Activated T-cell treated with anti-CD3 and anti-CD28 coated beads, Interleukin-2, amount 50 U/mL, for 4 hours (primary cell): ENCODE results near the gene LAMA2. TPM values are rescaled to one million over a fixed set of nuclear protein-coding genes. Genes with fewer than 3 reads are reported as not detected.

Experiments used
- ATAC-seq, 2 donors: fragments of 200-7000 bp; cut with Tn5 transposase; one replicate each; pipeline ENCODE4 v1.10.0; 2021
- DNase-seq: peaks from one replicate; pipeline ENCODE4 v3.0.0-alpha.2; 2020
- H3K27me3 Mint-ChIP-seq: one replicate; pipeline ENCODE4 v1.8.0; 2021; ENCODE audit warnings: low read depth, mixed read lengths
- H3K36me3 Mint-ChIP-seq: one replicate; pipeline ENCODE4 v1.8.0; 2022; ENCODE audit warnings: mixed read lengths; ENCODE audit not compliant: insufficient read depth
- H3K4me1 Mint-ChIP-seq: one replicate; pipeline ENCODE4 v1.8.0; 2021; ENCODE audit warnings: low read depth, mixed read lengths
- H3K4me3 Mint-ChIP-seq: one replicate; pipeline ENCODE4 v1.8.0; 2021; ENCODE audit warnings: mild to moderate bottlenecking, moderate library complexity, mixed read lengths
- H3K9me3 Mint-ChIP-seq: one replicate; pipeline ENCODE4 v1.8.0; 2021; ENCODE audit warnings: mixed read lengths
- total RNA-seq, 3 donors: library from RNA; stranded (reverse); gene quantifications; one replicate each; pipeline ENCODE4 v1.2.1, GENCODE V29; 2021

Gene LAMA2
- total RNA-seq, 3 donors from 2014 or later: 2.1 to 4.7 (median 3.8) TPM

- no peaks in the 10 kb centered on the region for H3K9me3 Mint-ChIP-seq
- H3K4me3 Mint-ChIP-seq: no peak overlapping the region
- H3K36me3 Mint-ChIP-seq: no peaks in the 10 kb centered on the region
- DNase-seq (no peak), ATAC-seq (no peak)
- H3K4me1 Mint-ChIP-seq: no peaks in the 10 kb centered on the region
- peaks cover 2% of the 10 kb centered on the region for H3K27me3 Mint-ChIP-seq
Measured at GRCh38 chr6:129346964-129347363, 464.0 kb downstream of the LAMA2 start.

GRCh38 chr6:129350278-129350677 is 467.3 kb downstream of the LAMA2 start:
- DNase-seq (no peak), ATAC-seq (no peak)
- no peaks in the 10 kb centered on the region for H3K27me3 Mint-ChIP-seq
- H3K36me3 Mint-ChIP-seq: no peaks in the 10 kb centered on the region
- H3K4me1 Mint-ChIP-seq: no peaks in the 10 kb centered on the region
- H3K9me3 Mint-ChIP-seq: no peaks in the 10 kb centered on the region
- no peak overlapping the region for H3K4me3 Mint-ChIP-seq

GRCh38 chr6:129351807-129352206 is 468.9 kb downstream of the LAMA2 start:
- no peak for ATAC-seq
- Mint-ChIP-seq H3K27me3 (no peaks in the 10 kb centered on the region), H3K9me3 (no peaks in the 10 kb centered on the region), H3K36me3 (no peaks in the 10 kb centered on the region), H3K4me1 (no peaks in the 10 kb centered on the region), H3K4me3 (no peak overlapping the region)
- DNase-seq: no peak

GRCh38 chr6:129353067-129353466 is 470.1 kb downstream of the LAMA2 start:
- Mint-ChIP-seq H3K27me3 (no peaks in the 10 kb centered on the region), H3K4me1 (no peaks in the 10 kb centered on the region), H3K9me3 (no peaks in the 10 kb centered on the region), H3K4me3 (no peak overlapping the region), H3K36me3 (no peaks in the 10 kb centered on the region)
- no peak for DNase-seq
- no peak for ATAC-seq

- Mint-ChIP-seq H3K36me3 (no peaks in the 10 kb centered on the region), H3K4me1 (no peaks in the 10 kb centered on the region), H3K4me3 (no peak overlapping the region), H3K9me3 (no peaks in the 10 kb centered on the region), H3K27me3 (peaks cover 5% of the 10 kb centered on the region)
- ATAC-seq (no peak), DNase-seq (no peak)
Measured at GRCh38 chr6:129356129-129356528, 473.2 kb downstream of the LAMA2 start.

- Mint-ChIP-seq H3K9me3 (no peaks in the 10 kb centered on the region), H3K36me3 (no peaks in the 10 kb centered on the region), H3K4me1 (peaks cover 1% of the 10 kb centered on the region), H3K4me3 (no peak overlapping the region), H3K27me3 (peaks cover 5% of the 10 kb centered on the region)
- DNase-seq (no peak), ATAC-seq (no peak)
Measured at GRCh38 chr6:129359811-129360681, 477.1 kb downstream of the LAMA2 start.

- Mint-ChIP-seq H3K4me1 (peaks cover 1% of the 10 kb centered on the region), H3K27me3 (peaks cover 5% of the 10 kb centered on the region), H3K9me3 (no peaks in the 10 kb centered on the region), H3K36me3 (no peaks in the 10 kb centered on the region), H3K4me3 (no peak overlapping the region)
- DNase-seq (no peak), ATAC-seq (no peak)
Measured at GRCh38 chr6:129360682-129360955, 477.7 kb downstream of the LAMA2 start.

- H3K9me3 Mint-ChIP-seq: no peaks in the 10 kb centered on the region
- peaks cover 6% of the 10 kb centered on the region for H3K4me1 Mint-ChIP-seq
- ATAC-seq (no peak), DNase-seq (no peak)
- H3K4me3 Mint-ChIP-seq: no peak overlapping the region
- H3K27me3 Mint-ChIP-seq: peaks cover 5% of the 10 kb centered on the region
- H3K36me3 Mint-ChIP-seq: no peaks in the 10 kb centered on the region
Measured at GRCh38 chr6:129364037-129364436, 481.1 kb downstream of the LAMA2 start.

- Mint-ChIP-seq H3K36me3 (no peaks in the 10 kb centered on the region), H3K27me3 (peaks cover 5% of the 10 kb centered on the region), H3K9me3 (no peaks in the 10 kb centered on the region), H3K4me3 (no peak overlapping the region), H3K4me1 (peaks cover 13% of the 10 kb centered on the region)
- ATAC-seq (no peak), DNase-seq (no peak)
Measured at GRCh38 chr6:129364767-129365166, 481.8 kb downstream of the LAMA2 start.

GRCh38 chr6:129368076-129368475 is 485.1 kb downstream of the LAMA2 start:
- H3K4me3 Mint-ChIP-seq: no peak overlapping the region
- DNase-seq: no peak
- H3K36me3 Mint-ChIP-seq: no peaks in the 10 kb centered on the region
- no peaks in the 10 kb centered on the region for H3K9me3 Mint-ChIP-seq
- no peaks in the 10 kb centered on the region for H3K27me3 Mint-ChIP-seq
- H3K4me1 Mint-ChIP-seq: peaks cover 22% of the 10 kb centered on the region
- no peak for ATAC-seq

GRCh38 chr6:129368970-129369369 is 486.0 kb downstream of the LAMA2 start:
- Mint-ChIP-seq H3K4me1 (peaks cover 22% of the 10 kb centered on the region), H3K36me3 (no peaks in the 10 kb centered on the region), H3K9me3 (no peaks in the 10 kb centered on the region), H3K4me3 (no peak overlapping the region), H3K27me3 (no peaks in the 10 kb centered on the region)
- no peak for DNase-seq
- ATAC-seq: peak in 1 of 2 donors; percentile 40

- no peaks in the 10 kb centered on the region for H3K36me3 Mint-ChIP-seq
- H3K4me1 Mint-ChIP-seq: peaks cover 21% of the 10 kb centered on the region
- ATAC-seq (no peak), DNase-seq (no peak)
- no peaks in the 10 kb centered on the region for H3K27me3 Mint-ChIP-seq
- H3K4me3 Mint-ChIP-seq: no peak overlapping the region
- no peaks in the 10 kb centered on the region for H3K9me3 Mint-ChIP-seq
Measured at GRCh38 chr6:129369737-129370136, 486.8 kb downstream of the LAMA2 start.

- DNase-seq: peak; percentile 35
- Mint-ChIP-seq H3K4me3 (peak overlapping the region; percentile 42), H3K27me3 (no peaks in the 10 kb centered on the region), H3K9me3 (no peaks in the 10 kb centered on the region), H3K36me3 (no peaks in the 10 kb centered on the region), H3K4me1 (peaks cover 21% of the 10 kb centered on the region)
- no peak for ATAC-seq
Measured at GRCh38 chr6:129370268-129370916, 487.5 kb downstream of the LAMA2 start.

GRCh38 chr6:129381885-129382284 is 498.9 kb downstream of the LAMA2 start:
- Mint-ChIP-seq H3K4me1 (no peaks in the 10 kb centered on the region), H3K36me3 (no peaks in the 10 kb centered on the region), H3K27me3 (peaks cover 8% of the 10 kb centered on the region), H3K9me3 (peaks cover 3% of the 10 kb centered on the region), H3K4me3 (no peak overlapping the region)
- DNase-seq (no peak), ATAC-seq (no peak)

GRCh38 chr6:129382916-129383315 is 500.0 kb downstream of the LAMA2 start:
- H3K36me3 Mint-ChIP-seq: no peaks in the 10 kb centered on the region
- H3K4me1 Mint-ChIP-seq: no peaks in the 10 kb centered on the region
- DNase-seq (no peak), ATAC-seq (no peak)
- H3K9me3 Mint-ChIP-seq: peaks cover 3% of the 10 kb centered on the region
- H3K27me3 Mint-ChIP-seq: peaks cover 8% of the 10 kb centered on the region
- H3K4me3 Mint-ChIP-seq: no peak overlapping the region
